B cell (primary cell): ENCODE results near the gene TMEM260. TPM values are rescaled to one million over a fixed set of nuclear protein-coding genes. Genes with fewer than 3 reads are reported as not detected.
A peak's percentile ranks its signal among the peaks of the same experiment; 100 is the strongest.

Source experiments
- ATAC-seq: fragments of 200-7000 bp; cut with Tn5 transposase; one replicate; pipeline ENCODE4 v1.10.0; 2021; ENCODE audit warnings: low read depth, mild to moderate bottlenecking, moderate number of reproducible peaks, moderate library complexity
- CTCF ChIA-PET: fragments of 350-600 bp; sonication (Branson Sonifier 250); formaldehyde crosslinking; loops from one replicate; lab custom pipeline; 2021; ENCODE audit warnings: antibody characterized with exemption, inconsistent platforms; lab: Charles Lee
- POLR2A ChIA-PET: fragments of 350-600 bp; sonication (Branson Sonifier 250); formaldehyde crosslinking; loops from one replicate; lab custom pipeline; 2021; ENCODE audit warnings: antibody characterized with exemption; lab: Charles Lee
- DNase-seq: peaks from one replicate; pipeline ENCODE4 v3.0.0; 2013
- H2AFZ ChIP-seq: 2 replicates; pipeline ENCODE4 v1.6.1; 2012; ENCODE audit warnings: mild to moderate bottlenecking, low read depth, low read length; ENCODE audit not compliant: insufficient read depth, poor library complexity, severe bottlenecking
- H3K27ac ChIP-seq, 2 donors: 1 replicate in 1 of 2; 2 replicates in 1 of 2; pipeline ENCODE4 v1.5.1; 2012 to 2013; ENCODE audit warnings: low read length in 2 of 2, mild to moderate bottlenecking in 2 of 2, moderate library complexity in 1 of 2
- H3K27me3 ChIP-seq, 4 experiments: fragments of 200-600 bp in 1 of 4; sonication (generic) in 1 of 4; replicated peaks in 1 of 4; 1 replicate in 2 of 4; 2 replicates in 2 of 4; pipeline versions ENCODE4 v1.6.1 to v1.7.0; 2013 to 2016; ENCODE audit warnings: low read length in 3 of 4, mild to moderate bottlenecking in 2 of 4, mixed read lengths in 1 of 4, moderate library complexity in 1 of 4; ENCODE audit not compliant: insufficient read depth in 4 of 4, control insufficient read depth in 3 of 4; ENCODE audit errors: control extremely low read depth in 1 of 4
- H3K36me3 ChIP-seq, 2 experiments: replicated peaks in 1 of 2; 1 replicate in 1 of 2; 2 replicates in 1 of 2; pipeline versions ENCODE4 v1.6.1 to v1.7.1; 2013; ENCODE audit warnings: low read length in 1 of 2; ENCODE audit not compliant: insufficient read depth in 2 of 2, control insufficient read depth in 1 of 2; ENCODE audit errors: control extremely low read depth in 1 of 2, extremely low read depth in 1 of 2
- H3K4me1 ChIP-seq, 2 donors: fragments of 200-600 bp in 1 of 2; sonication (generic) in 1 of 2; 1 replicate in 1 of 2; 2 replicates in 1 of 2; pipeline versions ENCODE4 v1.5.1 to v1.6.1; 2013 to 2017; ENCODE audit warnings: low read length in 2 of 2; ENCODE audit not compliant: control insufficient read depth in 2 of 2, insufficient read depth in 2 of 2
- H3K4me2 ChIP-seq: replicated peaks from 2 replicates; pipeline ENCODE3; 2012; ENCODE audit warnings: mild to moderate bottlenecking, low read depth, low read length; ENCODE audit not compliant: poor library complexity, severe bottlenecking
- H3K4me3 ChIP-seq, 5 experiments: fragments of 200-600 bp in 1 of 5; sonication (generic) in 1 of 5; 1 replicate in 3 of 5; 2 replicates in 2 of 5; pipeline versions ENCODE4 v1.5.1 to v1.7.0; 2011 to 2016; ENCODE audit warnings: low read length in 4 of 5, mild to moderate bottlenecking in 4 of 5, low read depth in 2 of 5, control low read depth in 1 of 5, moderate library complexity in 1 of 5; ENCODE audit not compliant: insufficient read depth in 1 of 5; ENCODE audit errors: control extremely low read depth in 1 of 5, extremely low read depth in 1 of 5
- H3K79me2 ChIP-seq: fragments of 200-600 bp; sonication (generic); one replicate; pipeline ENCODE4 v1.6.0; 2016; ENCODE audit warnings: low read length; ENCODE audit not compliant: control insufficient read depth, insufficient read depth
- H3K9ac ChIP-seq: fragments of 200-600 bp; sonication (generic); 2 replicates; pipeline ENCODE4 v1.6.1; 2017; ENCODE audit warnings: mild to moderate bottlenecking, low read length, moderate library complexity
- H3K9me3 ChIP-seq, 3 donors: one replicate each; pipeline versions ENCODE4 v1.6.1 to v1.7.1; 2013; ENCODE audit warnings: low read length in 2 of 3; ENCODE audit not compliant: control insufficient read depth in 2 of 3, insufficient read depth in 1 of 3; ENCODE audit errors: control extremely low read depth in 1 of 3
- H4K20me1 ChIP-seq: 2 replicates; pipeline ENCODE4 v1.6.0; 2012; ENCODE audit warnings: mild to moderate bottlenecking, low read length; ENCODE audit not compliant: insufficient read depth, control insufficient read depth, poor library complexity, severe bottlenecking
- H3K27ac Mint-ChIP-seq: one replicate; pipeline ENCODE4 v1.8.0; 2021; ENCODE audit warnings: mixed read lengths
- H3K27me3 Mint-ChIP-seq: one replicate; pipeline ENCODE4 v1.8.0; 2021; ENCODE audit warnings: mixed read lengths
- H3K4me1 Mint-ChIP-seq: one replicate; pipeline ENCODE4 v1.8.0; 2021; ENCODE audit warnings: mixed read lengths
- H3K4me3 Mint-ChIP-seq: one replicate; pipeline ENCODE4 v1.8.0; 2021; ENCODE audit warnings: mixed read lengths
- H3K9me3 Mint-ChIP-seq: one replicate; pipeline ENCODE4 v1.8.0; 2022; ENCODE audit warnings: mixed read lengths; ENCODE audit not compliant: insufficient read depth
- EZH2 ChIP-seq: IDR thresholded peaks from 2 replicates; pipeline ENCODE4 v1.6.1; 2012; ENCODE audit warnings: borderline replicate concordance, low read depth, mild to moderate bottlenecking, moderate library complexity, low read length; ENCODE audit not compliant: insufficient read depth, poor library complexity, severe bottlenecking
- WGBS: methylation state at CpG from one replicate; pipeline ENCODE4 v1.1.5; 2013; ENCODE audit warnings: missing lambda C conversion rate; ENCODE audit not compliant: insufficient coverage; 5-methylcytosine and 5-hydroxymethylcytosine counted together
- intact Hi-C: fragments of 100-400 bp; cut with micrococcal nuclease; formaldehyde crosslinking; loops from one replicate; pipeline ENCODE4 v1.10.0; 2022
- polyA plus RNA-seq: library from polyadenylated mRNA; depleted of rRNA; stranded (reverse); fragments of >200 nt; gene quantifications from 2 replicates; pipeline ENCODE4 v1.2.3, GENCODE V29; 2012
- total RNA-seq, 2 donors: library from RNA; stranded (reverse); fragments of 120-200 nt in 1 of 2; gene quantifications; 1 replicate in 1 of 2; 2 replicates in 1 of 2; pipeline versions ENCODE4 v1.2.3 to v1.2.4, GENCODE V29; 2013 to 2022
- TF ChIP-seq, protein P1 (sequence below): fragments of 200-600 bp; IDR thresholded peaks from one replicate; pipeline ENCODE4 v1.8.0; 2022; ENCODE audit warnings: antibody characterized with exemption, mild to moderate bottlenecking

The TMEM260 gene
- total and polyA plus RNA-seq, 2 donors (not counting 1 experiment from before 2014, with no cell fraction given) = 14.2 to 33.9 TPM

DNA sequence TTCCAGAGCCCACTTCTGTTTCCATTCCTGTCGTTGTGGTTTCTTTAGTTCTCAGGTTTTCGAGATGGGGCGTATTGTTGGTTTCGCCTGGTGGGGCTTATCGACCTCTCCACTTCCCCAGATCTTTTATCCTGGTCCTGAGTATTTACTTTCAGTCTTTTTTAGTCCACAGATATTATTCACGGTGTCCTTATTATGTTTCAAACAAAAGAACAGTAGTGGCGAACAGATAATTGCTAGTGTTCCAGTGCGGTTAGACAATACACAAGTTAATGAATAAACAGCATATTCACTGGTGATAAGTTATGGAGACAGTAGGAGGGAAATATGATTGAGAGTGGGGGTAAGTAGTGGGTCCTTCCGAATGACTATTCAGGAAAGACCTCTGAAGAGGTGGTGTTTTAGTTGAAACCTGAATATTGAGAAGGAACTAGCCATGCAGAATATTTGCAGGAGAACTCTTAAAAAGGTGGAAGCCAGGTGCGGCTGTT is 668 bp downstream of the TMEM260 start:
- no peak for ATAC-seq
- CTCF ChIA-PET = interaction anchor here (0.7 to 1.0 kb wide), 2 partner anchors 10 to 27 kb away, joined by 3 read pairs; no protein-coding TSS in a partner anchor
- peak overlapping the region; percentile 96 for H3K4me3 Mint-ChIP-seq
- no peaks in the 10 kb centered on the region for H3K9me3 ChIP-seq
- POLR2A ChIA-PET = interaction anchor here (0.5 to 1.8 kb wide), 2 partner anchors 30 to 688 kb away, joined by 4 to 6 read pairs; partner anchors contain the start of genes AP5M1 and EXOC5
- peaks cover 23 to 24% of the 10 kb centered on the region in 2 donors for H3K4me1 ChIP-seq
- TF ChIP-seq, protein P1, sequence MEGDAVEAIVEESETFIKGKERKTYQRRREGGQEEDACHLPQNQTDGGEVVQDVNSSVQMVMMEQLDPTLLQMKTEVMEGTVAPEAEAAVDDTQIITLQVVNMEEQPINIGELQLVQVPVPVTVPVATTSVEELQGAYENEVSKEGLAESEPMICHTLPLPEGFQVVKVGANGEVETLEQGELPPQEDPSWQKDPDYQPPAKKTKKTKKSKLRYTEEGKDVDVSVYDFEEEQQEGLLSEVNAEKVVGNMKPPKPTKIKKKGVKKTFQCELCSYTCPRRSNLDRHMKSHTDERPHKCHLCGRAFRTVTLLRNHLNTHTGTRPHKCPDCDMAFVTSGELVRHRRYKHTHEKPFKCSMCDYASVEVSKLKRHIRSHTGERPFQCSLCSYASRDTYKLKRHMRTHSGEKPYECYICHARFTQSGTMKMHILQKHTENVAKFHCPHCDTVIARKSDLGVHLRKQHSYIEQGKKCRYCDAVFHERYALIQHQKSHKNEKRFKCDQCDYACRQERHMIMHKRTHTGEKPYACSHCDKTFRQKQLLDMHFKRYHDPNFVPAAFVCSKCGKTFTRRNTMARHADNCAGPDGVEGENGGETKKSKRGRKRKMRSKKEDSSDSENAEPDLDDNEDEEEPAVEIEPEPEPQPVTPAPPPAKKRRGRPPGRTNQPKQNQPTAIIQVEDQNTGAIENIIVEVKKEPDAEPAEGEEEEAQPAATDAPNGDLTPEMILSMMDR = no peak
- TF ChIP-seq EZH2 = no peak
- intact Hi-C loops = no loop called here
- peak overlapping the region; percentile 79 for H3K4me2 ChIP-seq
- WGBS = 0% methylated on average over 2 of the region's 10 CpGs
- no peak for DNase-seq
- peak overlapping the region; percentile 93 for H3K9ac ChIP-seq
- H3K4me3 ChIP-seq = peak overlapping the region; percentile 75 to 97 (median 90)
- no peaks in the 10 kb centered on the region for H3K9me3 Mint-ChIP-seq
- H3K79me2 ChIP-seq = peaks cover 38% of the 10 kb centered on the region
- H3K27ac ChIP-seq = peak overlapping the region; percentile 78 to 91
- H3K27ac Mint-ChIP-seq = peak overlapping the region; percentile 98
- peaks cover 0 to 2% of the 10 kb centered on the region in 2 experiments for H3K36me3 ChIP-seq
- no peaks in the 10 kb centered on the region for H3K27me3 Mint-ChIP-seq
- H4K20me1 ChIP-seq = peaks cover 8% of the 10 kb centered on the region
- H3K4me1 Mint-ChIP-seq = peaks cover 38% of the 10 kb centered on the region
- H3K27me3 ChIP-seq = no peaks in the 10 kb centered on the region
- peak overlapping the region; percentile 89 for H2AFZ ChIP-seq

DNA sequence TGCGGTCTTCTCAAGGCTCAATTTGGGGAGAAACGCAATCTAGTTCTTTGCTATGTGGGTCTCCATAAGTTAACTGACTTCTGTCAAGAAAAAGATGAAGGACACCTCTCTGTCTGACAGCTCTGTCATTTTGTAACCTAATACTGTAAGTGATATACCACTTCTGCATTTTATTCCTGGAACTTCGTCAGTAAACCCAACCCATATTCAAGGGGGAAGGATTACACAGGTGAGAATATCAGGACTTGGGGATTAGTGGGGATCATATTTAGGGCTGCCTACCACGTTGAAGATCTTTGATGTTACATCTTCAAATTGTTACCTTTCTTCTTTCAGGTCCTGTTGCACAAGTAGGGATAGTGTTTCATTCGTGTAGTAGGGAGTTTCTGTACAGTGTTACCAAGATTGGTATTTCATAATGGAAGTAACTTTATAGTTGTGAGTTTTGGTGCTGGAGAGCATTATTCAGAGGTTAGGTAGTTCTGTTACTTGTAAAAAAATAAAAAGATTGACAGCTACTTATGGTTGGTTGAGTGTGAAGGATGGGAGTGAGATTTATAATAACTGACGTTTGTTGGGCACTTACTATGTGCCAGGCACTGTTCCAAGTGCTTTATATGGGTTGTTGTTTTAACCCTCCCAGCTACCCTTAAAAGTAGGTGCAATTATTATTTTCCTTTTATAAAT is 1.6 kb downstream of the TMEM260 start:
- Histone ChIP-seq H3K4me3 (peak overlapping the region in 4 of 5 experiments; percentile 1 to 97 (median 82)), H2AFZ (no peak overlapping the region), H3K9me3 (no peaks in the 10 kb centered on the region), H3K36me3 (peaks cover 2 to 12% of the 10 kb centered on the region in 2 experiments), H3K4me2 (peak overlapping the region; percentile 79), H3K4me1 (peaks cover 23 to 24% of the 10 kb centered on the region in 2 donors), H3K9ac (peak overlapping the region; percentile 93), H3K27ac (no peak overlapping the region), H3K79me2 (peaks cover 38% of the 10 kb centered on the region), H4K20me1 (peaks cover 8% of the 10 kb centered on the region), H3K27me3 (no peaks in the 10 kb centered on the region)
- H3K4me1 Mint-ChIP-seq = peaks cover 38% of the 10 kb centered on the region
- TF ChIP-seq, protein P1 = no peak
- TF ChIP-seq EZH2 = no peak
- peak; percentile 20 for DNase-seq
- H3K27ac Mint-ChIP-seq = peak overlapping the region; percentile 50
- CTCF ChIA-PET = no interaction called here
- POLR2A ChIA-PET = no interaction called here
- intact Hi-C loops = no loop called here
- H3K9me3 Mint-ChIP-seq = no peaks in the 10 kb centered on the region
- H3K27me3 Mint-ChIP-seq = no peaks in the 10 kb centered on the region
- 78% methylated on average over 4 of the region's 6 CpGs for WGBS
- ATAC-seq = no peak
- H3K4me3 Mint-ChIP-seq = peak overlapping the region; percentile 96
